Activated CD4-positive, alpha-beta T cell treated with anti-CD3 and anti-CD28 coated beads for 24 hours (primary cell): Measurements from ENCODE around the gene SMIM44.
"Not testable (repeated sequence)": the region's sequence is repeated elsewhere in the genome, so short reads cannot be mapped to it uniquely, and the experiment has no call there.

Experiments
- DNase-seq, 2 donors: peaks; one replicate each; pipeline ENCODE4 v3.0.0-alpha.2; 2020; ENCODE audit warnings: low read depth in 2 of 2

SMIM44 gene

GRCh38 chr19:3483226-3483628 lies at the start of gene SMIM44:
Gene SMIM44, minus strand, starts transcription at chr19:3483441. Its CDS starts 38 bp downstream, at chr19:3483403.
- no peak for DNase-seq

GRCh38 chr19:3533033-3533432 lies 49.8 kb upstream of the SMIM44 start:
- DNase-seq, result no peak

GRCh38 chr19:3532154-3532786 lies 49.0 kb upstream of the SMIM44 start:
- no peak for DNase-seq

- DNase-seq, result no peak
Observed at GRCh38 chr19:3531716-3532115, 48.5 kb upstream of the SMIM44 start.

GRCh38 chr19:3530389-3530788 lies 47.1 kb upstream of the SMIM44 start:
- DNase-seq, result no peak

GRCh38 chr19:3529299-3529698 lies 46.1 kb upstream of the SMIM44 start:
- not testable (repeated sequence) for DNase-seq

- DNase-seq, result no peak
Observed at GRCh38 chr19:3528539-3529211, 45.4 kb upstream of the SMIM44 start.

- no peak for DNase-seq
Observed at GRCh38 chr19:3528080-3528479, 44.8 kb upstream of the SMIM44 start.

- no peak for DNase-seq
Observed at GRCh38 chr19:3527238-3527910, 44.1 kb upstream of the SMIM44 start.

- no peak for DNase-seq
Observed at GRCh38 chr19:3526507-3527237, 43.4 kb upstream of the SMIM44 start.

GRCh38 chr19:3524904-3525451 lies 41.7 kb upstream of the SMIM44 start:
- DNase-seq, result no peak

- DNase-seq, result no peak
Observed at GRCh38 chr19:3524078-3524842, 41.0 kb upstream of the SMIM44 start.

GRCh38 chr19:3523361-3524077 lies 40.3 kb upstream of the SMIM44 start:
- no peak for DNase-seq

- no peak for DNase-seq
Observed at GRCh38 chr19:3522421-3523360, 39.5 kb upstream of the SMIM44 start.

- DNase-seq, result no peak
Observed at GRCh38 chr19:3521104-3521445, 37.8 kb upstream of the SMIM44 start.

GRCh38 chr19:3520166-3521103 lies 37.2 kb upstream of the SMIM44 start:
- DNase-seq, result no peak

- DNase-seq, result no peak
Observed at GRCh38 chr19:3519126-3519525, 35.9 kb upstream of the SMIM44 start.

- DNase-seq, result no peak
Observed at GRCh38 chr19:3518659-3519058, 35.4 kb upstream of the SMIM44 start.
